ENCODE results near the gene HEPACAM.

The HEPACAM gene

GRCh38 chr11:124880958-124881357, 54.9 kb downstream of the HEPACAM start:
- TF ChIP-seq CTCF (conservative IDR thresholded peaks at IDR 0.05; ENCODE audit: low read depth, low read length): no peak
- no peak for DNase-seq (ENCODE audit: low read depth)
- H3K4me3 ChIP-seq (ENCODE audit: low read depth, low read length): no peak overlapping the region

GRCh38 chr11:124880290-124880611, 55.6 kb downstream of the HEPACAM start:
- DNase-seq (ENCODE audit: low read depth): no peak

GRCh38 chr11:124879493-124880289, 56.2 kb downstream of the HEPACAM start:
- DNase-seq (ENCODE audit: low read depth): no peak
- no peak for TF ChIP-seq CTCF (conservative IDR thresholded peaks at IDR 0.05; ENCODE audit: low read depth, low read length)
- no peak overlapping the region for H3K4me3 ChIP-seq (ENCODE audit: low read depth, low read length)

More at GRCh38 chr11:124880290-124880611, 55.6 kb downstream of the HEPACAM start:
- H3K4me3 ChIP-seq (ENCODE audit: low read depth, low read length): no peak overlapping the region
- TF ChIP-seq CTCF (conservative IDR thresholded peaks at IDR 0.05; ENCODE audit: low read depth, low read length): no peak

- DNase-seq (ENCODE audit: low read depth): no peak
These were observed 56.9 kb downstream of the HEPACAM start for GRCh38 chr11:124878759-124879492.

GRCh38 chr11:124877910-124878758, 57.7 kb downstream of the HEPACAM start:
- DNase-seq (ENCODE audit: low read depth): no peak
- no peak for TF ChIP-seq CTCF (conservative IDR thresholded peaks at IDR 0.05; ENCODE audit: low read depth, low read length)
- H3K4me3 ChIP-seq (ENCODE audit: low read depth, low read length): no peak overlapping the region

More at GRCh38 chr11:124878759-124879492, 56.9 kb downstream of the HEPACAM start:
- TF ChIP-seq CTCF (conservative IDR thresholded peaks at IDR 0.05; ENCODE audit: low read depth, low read length): no peak
- no peak overlapping the region for H3K4me3 ChIP-seq (ENCODE audit: low read depth, low read length)

- peak overlapping the region; percentile 76 for H3K4me3 ChIP-seq (ENCODE audit: low read depth, low read length)
- no peak for DNase-seq (ENCODE audit: low read depth)
- TF ChIP-seq CTCF (conservative IDR thresholded peaks at IDR 0.05; ENCODE audit: low read depth, low read length): no peak
These were observed 58.3 kb downstream of the HEPACAM start for GRCh38 chr11:124877631-124877909.

All from choroid plexus epithelial cell (primary cell).